Activated naive CD8-positive, alpha-beta T cell treated with anti-CD3 and anti-CD28 coated beads, Interleukin-2, amount 50 U/mL, for 24 hours (primary cell): ENCODE measurements around the gene ADAM33.

Experiments
- ATAC-seq: fragments of 150-1000 bp; cut with Tn5 transposase; one replicate; pipeline ENCODE4 v1.10.0; 2021
- DNase-seq: peaks from one replicate; pipeline ENCODE4 v3.0.0; 2021
- H3K27ac Mint-ChIP-seq: one replicate; pipeline ENCODE4 v1.8.0; 2021; ENCODE audit warnings: mild to moderate bottlenecking, mixed read lengths
- H3K27me3 Mint-ChIP-seq: one replicate; pipeline ENCODE4 v1.8.0; 2021; ENCODE audit warnings: mixed read lengths
- H3K36me3 Mint-ChIP-seq: one replicate; pipeline ENCODE4 v1.8.0; 2021; ENCODE audit warnings: low read depth, mixed read lengths
- H3K4me1 Mint-ChIP-seq: one replicate; pipeline ENCODE4 v1.8.0; 2021; ENCODE audit warnings: mixed read lengths
- H3K4me3 Mint-ChIP-seq: one replicate; pipeline ENCODE4 v1.8.0; 2021; ENCODE audit warnings: mild to moderate bottlenecking, moderate library complexity, mixed read lengths
- H3K9me3 Mint-ChIP-seq: one replicate; pipeline ENCODE4 v1.8.0; 2021; ENCODE audit warnings: mixed read lengths

The ADAM33 gene

GRCh38 chr20:3654326-3655130 lies 27.3 kb downstream of the ADAM33 start:
- Mint-ChIP-seq H3K27me3 (peaks cover 10% of the 10 kb centered on the region), H3K36me3 (no peaks in the 10 kb centered on the region)

GRCh38 chr20:3653921-3654320 lies 27.9 kb downstream of the ADAM33 start:
- H3K27me3 Mint-ChIP-seq = peaks cover 4% of the 10 kb centered on the region

More at GRCh38 chr20:3654326-3655130, 27.3 kb downstream of the ADAM33 start:
- Mint-ChIP-seq H3K4me1 (peaks cover 8% of the 10 kb centered on the region), H3K27ac (no peak overlapping the region), H3K4me3 (no peak overlapping the region), H3K9me3 (no peaks in the 10 kb centered on the region)
- ATAC-seq (no peak), DNase-seq (no peak)

GRCh38 chr20:3652676-3653596 lies 28.9 kb downstream of the ADAM33 start:
- H3K36me3 Mint-ChIP-seq = peaks cover 3% of the 10 kb centered on the region
- no peak overlapping the region for H3K27ac Mint-ChIP-seq
- DNase-seq (no peak), ATAC-seq (no peak)
- H3K9me3 Mint-ChIP-seq = no peaks in the 10 kb centered on the region
- H3K4me1 Mint-ChIP-seq = no peaks in the 10 kb centered on the region
- no peak overlapping the region for H3K4me3 Mint-ChIP-seq
- H3K27me3 Mint-ChIP-seq = peaks cover 2% of the 10 kb centered on the region

More at GRCh38 chr20:3653921-3654320, 27.9 kb downstream of the ADAM33 start:
- no peaks in the 10 kb centered on the region for H3K9me3 Mint-ChIP-seq
- no peak for DNase-seq
- H3K27ac Mint-ChIP-seq = no peak overlapping the region
- no peak for ATAC-seq
- H3K4me3 Mint-ChIP-seq = no peak overlapping the region
- H3K36me3 Mint-ChIP-seq = peaks cover 2% of the 10 kb centered on the region
- H3K4me1 Mint-ChIP-seq = peaks cover 2% of the 10 kb centered on the region

- Mint-ChIP-seq H3K4me3 (no peak overlapping the region), H3K27ac (no peak overlapping the region), H3K36me3 (peaks cover 3% of the 10 kb centered on the region), H3K9me3 (no peaks in the 10 kb centered on the region), H3K27me3 (no peaks in the 10 kb centered on the region), H3K4me1 (no peaks in the 10 kb centered on the region)
- ATAC-seq (no peak), DNase-seq (no peak)
These were observed 29.6 kb downstream of the ADAM33 start for GRCh38 chr20:3652221-3652620.

GRCh38 chr20:3651204-3651962 lies 30.4 kb downstream of the ADAM33 start:
- DNase-seq (no peak), ATAC-seq (no peak)
- H3K4me1 Mint-ChIP-seq = no peaks in the 10 kb centered on the region
- H3K4me3 Mint-ChIP-seq = no peak overlapping the region
- no peaks in the 10 kb centered on the region for H3K27me3 Mint-ChIP-seq
- no peaks in the 10 kb centered on the region for H3K9me3 Mint-ChIP-seq
- H3K27ac Mint-ChIP-seq = no peak overlapping the region
- peaks cover 3% of the 10 kb centered on the region for H3K36me3 Mint-ChIP-seq

- Mint-ChIP-seq H3K27ac (no peak overlapping the region), H3K4me1 (no peaks in the 10 kb centered on the region), H3K36me3 (peaks cover 6% of the 10 kb centered on the region)
These were observed 32.9 kb downstream of the ADAM33 start for GRCh38 chr20:3648951-3649350.

GRCh38 chr20:3647473-3647872 lies 34.3 kb downstream of the ADAM33 start:
- ATAC-seq (no peak), DNase-seq (no peak)
- Mint-ChIP-seq H3K9me3 (no peaks in the 10 kb centered on the region), H3K36me3 (peaks cover 6% of the 10 kb centered on the region), H3K27ac (no peak overlapping the region), H3K4me3 (no peak overlapping the region), H3K4me1 (no peaks in the 10 kb centered on the region), H3K27me3 (no peaks in the 10 kb centered on the region)

More at GRCh38 chr20:3648951-3649350, 32.9 kb downstream of the ADAM33 start:
- no peak overlapping the region for H3K4me3 Mint-ChIP-seq
- no peaks in the 10 kb centered on the region for H3K27me3 Mint-ChIP-seq
- DNase-seq (no peak), ATAC-seq (no peak)
- H3K9me3 Mint-ChIP-seq = no peaks in the 10 kb centered on the region

GRCh38 chr20:3646651-3647050 lies 35.2 kb downstream of the ADAM33 start:
- ATAC-seq (no peak), DNase-seq (no peak)
- H3K9me3 Mint-ChIP-seq = no peaks in the 10 kb centered on the region
- H3K4me1 Mint-ChIP-seq = no peaks in the 10 kb centered on the region
- no peaks in the 10 kb centered on the region for H3K27me3 Mint-ChIP-seq
- no peak overlapping the region for H3K4me3 Mint-ChIP-seq
- peaks cover 11% of the 10 kb centered on the region for H3K36me3 Mint-ChIP-seq
- H3K27ac Mint-ChIP-seq = no peak overlapping the region

- no peak for ATAC-seq
- no peak for DNase-seq
- Mint-ChIP-seq H3K36me3 (peaks cover 11% of the 10 kb centered on the region), H3K27ac (no peak overlapping the region), H3K27me3 (no peaks in the 10 kb centered on the region), H3K4me1 (no peaks in the 10 kb centered on the region), H3K9me3 (no peaks in the 10 kb centered on the region), H3K4me3 (no peak overlapping the region)
These were observed 35.8 kb downstream of the ADAM33 start for GRCh38 chr20:3646067-3646440.

- DNase-seq = no peak
- Mint-ChIP-seq H3K36me3 (peaks cover 11% of the 10 kb centered on the region), H3K9me3 (no peaks in the 10 kb centered on the region), H3K27me3 (no peaks in the 10 kb centered on the region), H3K27ac (no peak overlapping the region), H3K4me1 (no peaks in the 10 kb centered on the region), H3K4me3 (no peak overlapping the region)
- ATAC-seq = no peak
These were observed 36.3 kb downstream of the ADAM33 start for GRCh38 chr20:3645309-3646066.

GRCh38 chr20:3640259-3640658 lies 41.6 kb downstream of the ADAM33 start:
- H3K27ac Mint-ChIP-seq = no peak overlapping the region
- H3K4me1 Mint-ChIP-seq = no peaks in the 10 kb centered on the region
- no peak overlapping the region for H3K4me3 Mint-ChIP-seq
- no peaks in the 10 kb centered on the region for H3K27me3 Mint-ChIP-seq
- DNase-seq = no peak
- peaks cover 19% of the 10 kb centered on the region for H3K36me3 Mint-ChIP-seq
- ATAC-seq = no peak
- H3K9me3 Mint-ChIP-seq = no peaks in the 10 kb centered on the region

GRCh38 chr20:3635346-3635745 lies 46.5 kb downstream of the ADAM33 start:
- H3K4me1 Mint-ChIP-seq = no peaks in the 10 kb centered on the region
- no peaks in the 10 kb centered on the region for H3K9me3 Mint-ChIP-seq
- no peaks in the 10 kb centered on the region for H3K27me3 Mint-ChIP-seq
- H3K4me3 Mint-ChIP-seq = no peak overlapping the region
- H3K36me3 Mint-ChIP-seq = peaks cover 11% of the 10 kb centered on the region
- no peak overlapping the region for H3K27ac Mint-ChIP-seq
- DNase-seq (no peak), ATAC-seq (no peak)

GRCh38 chr20:3633913-3634478 lies 47.8 kb downstream of the ADAM33 start:
- H3K36me3 Mint-ChIP-seq = peaks cover 4% of the 10 kb centered on the region
- no peaks in the 10 kb centered on the region for H3K4me1 Mint-ChIP-seq
- no peak for DNase-seq
- H3K27ac Mint-ChIP-seq = no peak overlapping the region
- ATAC-seq = no peak
- no peaks in the 10 kb centered on the region for H3K9me3 Mint-ChIP-seq
- H3K27me3 Mint-ChIP-seq = no peaks in the 10 kb centered on the region
- H3K4me3 Mint-ChIP-seq = no peak overlapping the region
